ENCODE results near the gene MBD5. TPM values are rescaled to one million over a fixed set of nuclear protein-coding genes. Genes with fewer than 3 reads are reported as not detected.
"Not testable (repeated sequence)": the region's sequence is repeated elsewhere in the genome, so short reads cannot be mapped to it uniquely, and the experiment has no call there.

Gene MBD5
- total RNA-seq, 1 donor from 2014 or later, result 38.8 TPM

GRCh38 chr2:147980940-147981528 lies 39.9 kb upstream of the MBD5 start:
- H4K20me1 ChIP-seq (ENCODE audit: low read depth), result peaks cover 35% of the 10 kb centered on the region
- peaks cover 3% of the 10 kb centered on the region for H3K9me3 ChIP-seq (ENCODE audit: low read depth)
- Mint-ChIP-seq H3K4me3 (no peak overlapping the region), H3K27ac (no peak overlapping the region), H3K9me3 (peaks cover 40% of the 10 kb centered on the region), H3K4me1 (no peaks in the 10 kb centered on the region), H3K36me3 (peaks cover 31% of the 10 kb centered on the region), H3K27me3 (ENCODE audit: insufficient read depth, low read depth) (no peaks in the 10 kb centered on the region)
- no peaks in the 10 kb centered on the region for H3K27me3 ChIP-seq
- no peak overlapping the region for H2AFZ ChIP-seq (replicated peaks)
- no peak overlapping the region for H3K4me2 ChIP-seq
- H3F3A ChIP-seq (ENCODE audit: low read depth), result no peaks in the 10 kb centered on the region
- no peak overlapping the region for H3K4me3 ChIP-seq
- no peak overlapping the region for H3K27ac ChIP-seq
- no peaks in the 10 kb centered on the region for H3K36me3 ChIP-seq
- H3K79me2 ChIP-seq (ENCODE audit: low read depth), result peaks cover 100% of the 10 kb centered on the region
- DNase-seq (ENCODE audit: low spot score), result no peak
- no peaks in the 10 kb centered on the region for H3K4me1 ChIP-seq
- H3K9ac ChIP-seq, result no peak overlapping the region
- TF ChIP-seq EZH2 (IDR thresholded peaks at IDR 0.05) (no peak), EZH2phosphoT487 (IDR thresholded peaks at IDR 0.05) (no peak)
- TF ChIP-seq, protein P1, sequence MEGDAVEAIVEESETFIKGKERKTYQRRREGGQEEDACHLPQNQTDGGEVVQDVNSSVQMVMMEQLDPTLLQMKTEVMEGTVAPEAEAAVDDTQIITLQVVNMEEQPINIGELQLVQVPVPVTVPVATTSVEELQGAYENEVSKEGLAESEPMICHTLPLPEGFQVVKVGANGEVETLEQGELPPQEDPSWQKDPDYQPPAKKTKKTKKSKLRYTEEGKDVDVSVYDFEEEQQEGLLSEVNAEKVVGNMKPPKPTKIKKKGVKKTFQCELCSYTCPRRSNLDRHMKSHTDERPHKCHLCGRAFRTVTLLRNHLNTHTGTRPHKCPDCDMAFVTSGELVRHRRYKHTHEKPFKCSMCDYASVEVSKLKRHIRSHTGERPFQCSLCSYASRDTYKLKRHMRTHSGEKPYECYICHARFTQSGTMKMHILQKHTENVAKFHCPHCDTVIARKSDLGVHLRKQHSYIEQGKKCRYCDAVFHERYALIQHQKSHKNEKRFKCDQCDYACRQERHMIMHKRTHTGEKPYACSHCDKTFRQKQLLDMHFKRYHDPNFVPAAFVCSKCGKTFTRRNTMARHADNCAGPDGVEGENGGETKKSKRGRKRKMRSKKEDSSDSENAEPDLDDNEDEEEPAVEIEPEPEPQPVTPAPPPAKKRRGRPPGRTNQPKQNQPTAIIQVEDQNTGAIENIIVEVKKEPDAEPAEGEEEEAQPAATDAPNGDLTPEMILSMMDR (IDR thresholded peaks at IDR 0.05), result no peak

DNA sequence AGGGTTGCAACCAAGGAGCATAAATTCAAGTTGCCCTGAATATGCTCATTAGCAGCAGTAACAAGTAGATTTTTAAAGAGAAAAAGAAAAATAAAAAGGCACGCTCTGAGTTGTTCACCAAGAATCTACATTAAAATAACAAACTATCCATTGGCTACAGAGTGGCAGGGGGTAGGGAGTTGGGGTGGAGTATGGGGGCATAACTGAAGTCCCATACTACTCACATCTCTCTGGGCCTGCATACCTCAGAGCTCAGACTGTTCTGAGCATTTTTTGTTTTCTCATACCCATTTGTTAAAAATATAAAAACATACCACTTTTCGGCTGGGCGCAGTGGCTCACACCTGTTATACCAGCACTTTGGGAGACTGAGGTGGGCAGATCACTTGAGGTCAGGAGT lies 31.8 kb upstream of the MBD5 start:
- Mint-ChIP-seq H3K27me3 (ENCODE audit: insufficient read depth, low read depth) (no peaks in the 10 kb centered on the region), H3K4me3 (no peak overlapping the region), H3K36me3 (peaks cover 14% of the 10 kb centered on the region), H3K27ac (no peak overlapping the region), H3K4me1 (no peaks in the 10 kb centered on the region), H3K9me3 (peaks cover 18% of the 10 kb centered on the region)
- DNase-seq (ENCODE audit: low spot score), result no peak
- TF ChIP-seq, protein P1 (IDR thresholded peaks at IDR 0.05), result no peak
- TF ChIP-seq EZH2 (IDR thresholded peaks at IDR 0.05) (no peak), EZH2phosphoT487 (IDR thresholded peaks at IDR 0.05) (no peak)
- Histone ChIP-seq H3K4me3 (no peak overlapping the region), H3K9ac (no peak overlapping the region), H4K20me1 (ENCODE audit: low read depth) (peaks cover 28% of the 10 kb centered on the region), H3K36me3 (no peaks in the 10 kb centered on the region), H3K4me2 (no peak overlapping the region), H3K27ac (no peak overlapping the region), H2AFZ (replicated peaks) (no peak overlapping the region), H3K4me1 (peaks cover 8% of the 10 kb centered on the region), H3K9me3 (ENCODE audit: low read depth) (no peaks in the 10 kb centered on the region), H3K79me2 (ENCODE audit: low read depth) (peaks cover 100% of the 10 kb centered on the region), H3F3A (ENCODE audit: low read depth) (no peaks in the 10 kb centered on the region), H3K27me3 (no peaks in the 10 kb centered on the region)

DNA sequence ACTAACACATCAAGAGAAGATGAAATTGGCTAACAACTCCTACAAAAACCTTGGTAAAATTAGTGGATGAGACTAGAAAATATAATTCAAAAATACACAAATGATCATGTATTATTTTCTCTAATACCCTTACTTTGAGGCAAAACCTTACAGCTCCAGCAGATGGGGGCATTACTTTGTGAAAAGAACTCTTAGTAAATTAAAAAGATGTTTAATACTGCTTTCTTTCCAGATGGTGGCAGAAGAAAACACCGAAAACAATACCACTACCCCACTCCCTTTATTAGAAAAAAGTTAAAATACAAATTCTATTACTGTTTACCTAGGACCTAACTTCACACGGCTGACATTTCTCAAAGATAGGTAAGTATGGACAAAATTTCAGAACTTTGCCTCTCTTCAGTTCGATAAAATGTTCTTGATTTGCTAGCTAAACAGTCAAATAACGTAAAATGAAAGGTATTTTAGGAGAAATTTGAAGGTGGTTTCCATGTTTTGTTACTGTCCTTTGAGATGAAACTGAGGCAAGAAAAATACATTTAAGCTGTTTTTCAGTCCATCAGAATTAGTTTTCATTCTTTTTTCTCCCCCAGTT lies 31.0 kb upstream of the MBD5 start:
- H3F3A ChIP-seq (ENCODE audit: low read depth), result no peaks in the 10 kb centered on the region
- no peak overlapping the region for H3K9ac ChIP-seq
- no peak overlapping the region for H3K4me2 ChIP-seq
- H3K27ac ChIP-seq, result no peak overlapping the region
- Mint-ChIP-seq H3K36me3 (peaks cover 19% of the 10 kb centered on the region), H3K4me1 (no peaks in the 10 kb centered on the region), H3K9me3 (peaks cover 20% of the 10 kb centered on the region), H3K27me3 (ENCODE audit: insufficient read depth, low read depth) (no peaks in the 10 kb centered on the region), H3K4me3 (no peak overlapping the region), H3K27ac (no peak overlapping the region)
- H3K27me3 ChIP-seq, result no peaks in the 10 kb centered on the region
- peak; percentile 16 for DNase-seq (ENCODE audit: low spot score)
- no peaks in the 10 kb centered on the region for H3K36me3 ChIP-seq
- no peak overlapping the region for H2AFZ ChIP-seq (replicated peaks)
- H4K20me1 ChIP-seq (ENCODE audit: low read depth), result peaks cover 28% of the 10 kb centered on the region
- peaks cover 100% of the 10 kb centered on the region for H3K79me2 ChIP-seq (ENCODE audit: low read depth)
- H3K4me1 ChIP-seq, result peaks cover 8% of the 10 kb centered on the region
- TF ChIP-seq EZH2phosphoT487 (IDR thresholded peaks at IDR 0.05) (no peak), EZH2 (IDR thresholded peaks at IDR 0.05) (no peak)
- TF ChIP-seq, protein P1 (IDR thresholded peaks at IDR 0.05), result peak; percentile 47
- no peak overlapping the region for H3K4me3 ChIP-seq
- no peaks in the 10 kb centered on the region for H3K9me3 ChIP-seq (ENCODE audit: low read depth)

GRCh38 chr2:147994965-147995364 lies 25.9 kb upstream of the MBD5 start:
- H3K36me3 Mint-ChIP-seq, result peaks cover 37% of the 10 kb centered on the region
- Histone ChIP-seq H3K9me3 (ENCODE audit: low read depth) (peaks cover 11% of the 10 kb centered on the region), H3K4me1 (peaks cover 15% of the 10 kb centered on the region), H4K20me1 (ENCODE audit: low read depth) (peaks cover 36% of the 10 kb centered on the region), H3K36me3 (peaks cover 18% of the 10 kb centered on the region), H3K79me2 (ENCODE audit: low read depth) (peaks cover 100% of the 10 kb centered on the region)
- H3F3A ChIP-seq (ENCODE audit: low read depth); H3K4me3 Mint-ChIP-seq; H3K27me3 ChIP-seq; H3K4me3 ChIP-seq; H3K27ac Mint-ChIP-seq; DNase-seq (ENCODE audit: low spot score); H3K27me3 Mint-ChIP-seq (ENCODE audit: insufficient read depth, low read depth); H3K4me2 ChIP-seq; H2AFZ ChIP-seq (replicated peaks); H3K27ac ChIP-seq; H3K9ac ChIP-seq; H3K4me1 Mint-ChIP-seq: not testable (repeated sequence)
- peaks cover 36% of the 10 kb centered on the region for H3K9me3 Mint-ChIP-seq

Data from neural progenitor cell (in vitro differentiated cells).